ENCODE results near the gene FDX2. TPM values are rescaled to one million over a fixed set of nuclear protein-coding genes. Genes with fewer than 3 reads are reported as not detected.
A peak's percentile ranks its signal among the peaks of the same experiment; 100 is the strongest.

The FDX2 gene
- total and polyA plus RNA-seq, 2 donors (not counting 3 experiments of a cell fraction or from before 2014, with no cell fraction given), result 20.5 to 59.8 TPM

DNA sequence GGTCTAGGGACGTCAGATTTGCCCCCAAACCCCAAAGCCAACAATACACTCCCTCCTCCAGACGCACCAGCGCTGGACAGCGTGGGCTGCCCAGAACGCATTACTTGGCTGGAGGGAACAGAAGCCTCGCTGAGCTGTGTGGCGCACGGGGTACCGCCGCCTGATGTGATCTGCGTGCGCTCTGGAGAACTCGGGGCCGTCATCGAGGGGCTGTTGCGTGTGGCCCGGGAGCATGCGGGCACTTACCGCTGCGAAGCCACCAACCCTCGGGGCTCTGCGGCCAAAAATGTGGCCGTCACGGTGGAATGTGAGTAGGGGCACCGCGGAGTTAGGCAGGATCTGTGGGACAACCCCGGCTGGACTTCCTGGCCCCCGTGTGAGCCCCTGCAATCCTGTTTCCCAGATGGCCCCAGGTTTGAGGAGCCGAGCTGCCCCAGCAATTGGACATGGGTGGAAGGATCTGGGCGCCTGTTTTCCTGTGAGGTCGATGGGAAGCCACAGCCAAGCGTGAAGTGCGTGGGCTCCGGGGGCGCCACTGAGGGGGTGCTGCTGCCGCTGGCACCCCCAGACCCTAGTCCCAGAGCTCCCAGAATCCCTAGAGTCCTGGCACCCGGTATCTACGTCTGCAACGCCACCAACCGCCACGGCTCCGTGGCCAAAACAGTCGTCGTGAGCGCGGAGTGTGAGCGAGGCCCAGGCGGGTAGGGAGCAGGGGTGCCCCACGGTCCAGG lies 22.0 kb downstream of the FDX2 start:
- dilution Hi-C loops (cut with MboI; ENCODE audit: extremely low pct_ligation_motif_present, low sequenced_read_pairs) (no loop called here), intact Hi-C loops (cut with micrococcal nuclease) (no loop called here)
- POLR2A ChIA-PET, result no interaction called here
- CTCF ChIA-PET, result interaction anchor here (1.0 to 3.2 kb wide), 3 partner anchors 24 to 95 kb away, joined by 3 to 18 read pairs (median 4); no protein-coding TSS in a partner anchor
- Histone ChIP-seq H3K4me1 (ENCODE audit: control insufficient read depth, extremely low read depth, insufficient read depth, low read length) (peaks cover 24% of the 10 kb centered on the region), H3K9me1 (replicated peaks; ENCODE audit: control insufficient read depth, extremely low read depth, insufficient read depth, low read length) (no peaks in the 10 kb centered on the region), H3K27ac (ENCODE audit: insufficient read depth, low read depth, low read length) (no peak overlapping the region), H4K20me1 (replicated peaks; ENCODE audit: control insufficient read depth, extremely low read depth, insufficient read depth, low read length) (no peaks in the 10 kb centered on the region), H3K4me3 (replicated peaks in 1 of 3; ENCODE audit: insufficient read depth in 1 of 3, low read depth in 1 of 3, low read length in 3 of 3) (no peak overlapping the region), H3K79me2 (ENCODE audit: control insufficient read depth, insufficient read depth, low read length) (no peaks in the 10 kb centered on the region), H3K4me2 (ENCODE audit: insufficient read depth, low read length) (no peak overlapping the region), H2AFZ (ENCODE audit: low read depth, low read length) (no peak overlapping the region), H3K27me3 (ENCODE audit: control insufficient read depth in 2 of 2, insufficient read depth in 2 of 2, low read length in 2 of 2) (peaks cover 54 to 67% of the 10 kb centered on the region in 2 experiments), H3K36me3 (ENCODE audit: control insufficient read depth in 2 of 2, extremely low read depth in 1 of 2, insufficient read depth in 2 of 2, low read length in 2 of 2) (no peaks in the 10 kb centered on the region), H3K9me3 (replicated peaks; ENCODE audit: control insufficient read depth, insufficient read depth, low read length) (no peaks in the 10 kb centered on the region), H3K9ac (replicated peaks; ENCODE audit: extremely low read depth, insufficient read depth, low read length) (no peak overlapping the region)
- no peak for FAIRE-seq
- no peak for DNase-seq (ENCODE audit: low read depth, low spot score)
- TF ChIP-seq POLR2AphosphoS5 (IDR thresholded peaks at IDR 0.05; ENCODE audit: insufficient read depth, low read depth, low read length) (no peak), JUN (IDR thresholded peaks at IDR 0.05; ENCODE audit: borderline replicate concordance, insufficient read depth, insufficient read length, low read depth) (no peak), EZH2 (IDR thresholded peaks at IDR 0.05; ENCODE audit: borderline replicate concordance, low read depth, low read length, severe bottlenecking) (peak; percentile 64)
- no TSS peak for BruUV-seq (replicated peaks)

DNA sequence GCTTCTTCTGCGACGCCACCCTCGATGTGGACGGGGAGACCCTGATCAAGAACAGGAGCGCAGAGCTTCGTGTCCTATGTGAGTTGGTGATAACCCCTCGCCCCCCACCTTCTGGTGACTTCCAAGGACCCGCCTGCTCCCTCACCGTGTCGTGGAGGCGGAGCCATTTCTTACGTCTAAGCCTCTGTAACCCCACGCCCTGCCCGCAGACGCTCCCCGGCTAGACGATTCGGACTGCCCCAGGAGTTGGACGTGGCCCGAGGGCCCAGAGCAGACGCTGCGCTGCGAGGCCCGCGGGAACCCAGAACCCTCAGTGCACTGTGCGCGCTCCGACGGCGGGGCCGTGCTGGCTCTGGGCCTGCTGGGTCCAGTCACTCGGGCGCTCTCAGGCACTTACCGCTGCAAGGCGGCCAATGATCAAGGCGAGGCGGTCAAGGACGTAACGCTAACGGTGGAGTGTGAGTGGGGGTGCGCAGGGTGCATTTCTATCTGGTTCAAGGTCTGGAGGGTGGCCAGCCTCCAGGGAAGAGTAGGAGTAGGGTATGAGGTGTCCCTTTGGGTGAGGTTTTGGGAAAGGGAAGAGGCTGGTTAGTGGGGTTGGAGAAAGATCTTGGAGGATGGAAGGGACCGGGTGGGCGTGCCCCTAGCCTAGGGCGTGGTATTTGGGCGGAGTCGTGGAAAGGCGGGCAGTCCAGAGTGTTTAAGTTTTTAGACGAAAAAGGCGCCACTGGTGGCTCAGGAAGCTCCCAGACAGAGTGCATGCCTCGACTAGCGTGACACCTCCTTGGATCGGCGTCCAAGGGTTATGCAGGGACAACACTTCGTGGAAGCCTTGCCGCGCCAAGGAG lies 22.8 kb downstream of the FDX2 start:
- no peak overlapping the region for H3K4me2 ChIP-seq (ENCODE audit: insufficient read depth, low read length)
- no peak overlapping the region for H3K9ac ChIP-seq (replicated peaks; ENCODE audit: extremely low read depth, insufficient read depth, low read length)
- H4K20me1 ChIP-seq (replicated peaks; ENCODE audit: control insufficient read depth, extremely low read depth, insufficient read depth, low read length), result no peaks in the 10 kb centered on the region
- no peak for DNase-seq (ENCODE audit: low read depth, low spot score)
- H3K4me3 ChIP-seq (replicated peaks in 1 of 3; ENCODE audit: insufficient read depth in 1 of 3, low read depth in 1 of 3, low read length in 3 of 3), result no peak overlapping the region
- H3K9me1 ChIP-seq (replicated peaks; ENCODE audit: control insufficient read depth, extremely low read depth, insufficient read depth, low read length), result no peaks in the 10 kb centered on the region
- dilution Hi-C loops (cut with MboI; ENCODE audit: extremely low pct_ligation_motif_present, low sequenced_read_pairs) (no loop called here), intact Hi-C loops (cut with micrococcal nuclease) (no loop called here)
- no peaks in the 10 kb centered on the region for H3K9me3 ChIP-seq (replicated peaks; ENCODE audit: control insufficient read depth, insufficient read depth, low read length)
- no peak for FAIRE-seq
- H3K27ac ChIP-seq (ENCODE audit: insufficient read depth, low read depth, low read length), result no peak overlapping the region
- TF ChIP-seq FOS (IDR thresholded peaks at IDR 0.05; ENCODE audit: borderline replicate concordance, insufficient read depth, low read length) (no peak), POLR2A (IDR thresholded peaks at IDR 0.05; ENCODE audit: low read depth, low read length) (no peak), EZH2 (IDR thresholded peaks at IDR 0.05; ENCODE audit: borderline replicate concordance, low read depth, low read length, severe bottlenecking) (peak; percentile 73)
- no peaks in the 10 kb centered on the region for H3K79me2 ChIP-seq (ENCODE audit: control insufficient read depth, insufficient read depth, low read length)
- no peak overlapping the region for H2AFZ ChIP-seq (ENCODE audit: low read depth, low read length)
- no TSS peak for BruUV-seq (replicated peaks)
- H3K27me3 ChIP-seq (ENCODE audit: control insufficient read depth in 2 of 2, insufficient read depth in 2 of 2, low read length in 2 of 2), result peaks cover 54 to 67% of the 10 kb centered on the region in 2 experiments
- ChIA-PET POLR2A (no interaction called here), CTCF (interaction anchor here (1.0 to 3.2 kb wide), 4 partner anchors 24 to 96 kb away, joined by 3 to 18 read pairs (median 8); no protein-coding TSS in a partner anchor)
- H3K4me1 ChIP-seq (ENCODE audit: control insufficient read depth, extremely low read depth, insufficient read depth, low read length), result peaks cover 25% of the 10 kb centered on the region
- no peaks in the 10 kb centered on the region for H3K36me3 ChIP-seq (ENCODE audit: control insufficient read depth in 2 of 2, extremely low read depth in 1 of 2, insufficient read depth in 2 of 2, low read length in 2 of 2)
